NCI-H187 (cell line): ENCODE measurements around the gene CSPG4.
"Not testable (repeated sequence)": the region's sequence is repeated elsewhere in the genome, so short reads cannot be mapped to it uniquely, and the experiment has no call there.

Experiments used
- DNase-seq, 2 experiments: peaks; one replicate each; lab custom pipeline; 2025; lab: John Stamatoyannopoulos, UW

Gene CSPG4

GRCh38 chr15:75687486-75688277, 25.0 kb downstream of the CSPG4 start:
- no peak for DNase-seq

- DNase-seq: not testable (repeated sequence)
Observed at GRCh38 chr15:75686212-75686642, 26.4 kb downstream of the CSPG4 start.

GRCh38 chr15:75685195-75685594, 27.5 kb downstream of the CSPG4 start:
- no peak for DNase-seq

GRCh38 chr15:75684648-75685047, 28.0 kb downstream of the CSPG4 start:
- DNase-seq: no peak

GRCh38 chr15:75683646-75684312, 28.9 kb downstream of the CSPG4 start:
- not testable (repeated sequence) for DNase-seq

- DNase-seq: no peak
Observed at GRCh38 chr15:75682181-75683135, 30.2 kb downstream of the CSPG4 start.

GRCh38 chr15:75680007-75680789, 32.5 kb downstream of the CSPG4 start:
- no peak for DNase-seq

- DNase-seq: not testable (repeated sequence)
Observed at GRCh38 chr15:75678324-75678690, 34.3 kb downstream of the CSPG4 start.

- DNase-seq: no peak
Observed at GRCh38 chr15:75677465-75678323, 35.0 kb downstream of the CSPG4 start.

GRCh38 chr15:75676688-75677464, 35.8 kb downstream of the CSPG4 start:
- no peak for DNase-seq

GRCh38 chr15:75675579-75676404, 36.9 kb downstream of the CSPG4 start:
- no peak for DNase-seq

- DNase-seq: no peak
Observed at GRCh38 chr15:75674366-75674765, 38.3 kb downstream of the CSPG4 start.

- DNase-seq: no peak
Observed at GRCh38 chr15:75673426-75674235, 39.0 kb downstream of the CSPG4 start.

- no peak for DNase-seq
Observed at GRCh38 chr15:75672646-75673425, 39.8 kb downstream of the CSPG4 start.

GRCh38 chr15:75671730-75672602, 40.7 kb downstream of the CSPG4 start:
- DNase-seq: no peak

GRCh38 chr15:75669879-75670212, 42.8 kb downstream of the CSPG4 start:
- DNase-seq: no peak
